Caki2 (cell line): ENCODE measurements around the gene MTHFSD. TPM values are rescaled to one million over a fixed set of nuclear protein-coding genes. Genes with fewer than 3 reads are reported as not detected.

ENCODE experiments used
- DNase-seq: peaks from one replicate; pipeline ENCODE4 v3.0.0-alpha.2; 2015; ENCODE audit warnings: low read depth
- in situ Hi-C: cut with HindIII; loops from 2 replicates; pipeline ENCODE4 v1.10.0; 2016; ENCODE audit warnings: low sequenced_read_pairs, low pct_unique_long_range_greater_than_20kb, mixed read lengths
- total RNA-seq: library from RNA; depleted of rRNA; stranded (reverse); fragments of >200 nt; shearing (Covaris generic); gene quantifications from 2 replicates; pipeline ENCODE4 v1.2.3, GENCODE V29; 2014; ENCODE audit warnings: low replicate concordance

The MTHFSD gene
- total RNA-seq, 1 experiment from 2014 or later: 22.6 TPM

- in situ Hi-C loops: no loop called here
- no peak for DNase-seq
Measured at GRCh38 chr16:86558355-86559193, 3.5 kb upstream of the MTHFSD start.

- in situ Hi-C loops: no loop called here
- no peak for DNase-seq
Measured at GRCh38 chr16:86557587-86557986, 2.6 kb upstream of the MTHFSD start.

- in situ Hi-C loops: no loop called here
- DNase-seq: no peak
Measured at GRCh38 chr16:86556576-86556975, 1.5 kb upstream of the MTHFSD start.

GRCh38 chr16:86555704-86556075 is 655 bp upstream of the MTHFSD start:
- in situ Hi-C loops: no loop called here
- DNase-seq: no peak

- no peak for DNase-seq
- in situ Hi-C loops: no loop called here
Measured at GRCh38 chr16:86554599-86554916, 477 bp downstream of the MTHFSD start.

GRCh38 chr16:86553356-86553755 is 1.7 kb downstream of the MTHFSD start:
- no peak for DNase-seq
- in situ Hi-C loops: no loop called here

- in situ Hi-C loops: no loop called here
Measured at GRCh38 chr16:86550281-86550680, 4.8 kb downstream of the MTHFSD start.

GRCh38 chr16:86549893-86550190 is 5.2 kb downstream of the MTHFSD start:
- DNase-seq: no peak
- in situ Hi-C loops: no loop called here

More at GRCh38 chr16:86550281-86550680, 4.8 kb downstream of the MTHFSD start:
- no peak for DNase-seq

- no peak for DNase-seq
- in situ Hi-C loops: no loop called here
Measured at GRCh38 chr16:86549076-86549892, 5.8 kb downstream of the MTHFSD start.

- DNase-seq: no peak
- in situ Hi-C loops: no loop called here
Measured at GRCh38 chr16:86547286-86547685, 7.7 kb downstream of the MTHFSD start.

GRCh38 chr16:86546638-86547013 is 8.4 kb downstream of the MTHFSD start:
- DNase-seq: no peak
- in situ Hi-C loops: no loop called here

GRCh38 chr16:86545954-86546637 is 8.9 kb downstream of the MTHFSD start:
- in situ Hi-C loops: no loop called here

GRCh38 chr16:86545481-86545880 is 9.6 kb downstream of the MTHFSD start:
- in situ Hi-C loops: no loop called here
- DNase-seq: no peak

More at GRCh38 chr16:86545954-86546637, 8.9 kb downstream of the MTHFSD start:
- DNase-seq: no peak

GRCh38 chr16:86542756-86543750 is 12.0 kb downstream of the MTHFSD start:
- no peak for DNase-seq
- in situ Hi-C loops: no loop called here

GRCh38 chr16:86541560-86541959 is 13.5 kb downstream of the MTHFSD start:
- in situ Hi-C loops: no loop called here
- no peak for DNase-seq

GRCh38 chr16:86540894-86541293 is 14.1 kb downstream of the MTHFSD start:
- no peak for DNase-seq
- in situ Hi-C loops: no loop called here

GRCh38 chr16:86538196-86538780 is 16.7 kb downstream of the MTHFSD start:
- in situ Hi-C loops: no loop called here
- DNase-seq: no peak

GRCh38 chr16:86537486-86537885 is 17.5 kb downstream of the MTHFSD start:
- DNase-seq: no peak
- in situ Hi-C loops: no loop called here
